Measurements from ENCODE around the gene TMEM107. TPM values are rescaled to one million over a fixed set of nuclear protein-coding genes. Genes with fewer than 3 reads are reported as not detected.

Gene TMEM107
- total and polyA plus RNA-seq, 10 of the 15 experiments (the other 5 are each of a cell fraction or from before 2014, with no cell fraction given), result 7.9 to 38.7 (median 22.9) TPM

DNA sequence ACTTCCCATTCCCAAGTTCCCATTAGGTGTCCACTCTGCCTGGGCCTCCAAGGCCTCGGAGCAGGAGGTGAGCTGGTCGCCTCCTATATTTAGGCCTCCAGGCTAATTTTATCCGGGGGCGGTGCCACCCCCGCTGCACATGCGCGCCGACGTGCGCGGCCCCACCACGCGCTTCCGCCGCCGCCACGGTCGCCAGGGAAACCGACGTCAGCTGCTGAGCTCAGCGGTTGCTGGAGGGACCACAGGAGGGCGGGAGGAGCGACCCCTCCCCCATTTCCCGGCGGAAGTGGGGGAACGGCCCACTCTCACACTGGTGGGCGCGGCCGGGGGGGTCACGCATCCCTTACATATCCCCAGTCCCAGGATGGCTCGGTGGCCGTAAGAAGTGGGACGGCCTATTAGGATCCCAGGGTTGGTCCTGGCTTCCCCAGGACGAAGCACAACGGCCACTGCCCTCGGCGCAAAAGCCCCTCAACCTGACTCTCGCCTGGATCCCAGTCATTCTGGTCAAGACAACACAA is 25.0 kb downstream of the TMEM107 start (continued):
- TF ChIP-seq TCF12 (IDR thresholded peaks at IDR 0.05; ENCODE audit: low read depth, low read length) (peak; percentile 63), IKZF1 (conservative IDR thresholded peaks at IDR 0.05) (peak; percentile 94), LARP7 (IDR thresholded peaks at IDR 0.05) (no peak), ZNF274 (IDR thresholded peaks at IDR 0.05; ENCODE audit: insufficient read depth, insufficient read length) (no peak), ZNF622 (IDR thresholded peaks at IDR 0.05) (no peak), JUNB (IDR thresholded peaks at IDR 0.05) (no peak), RB1 (IDR thresholded peaks at IDR 0.05; ENCODE audit: borderline replicate concordance) (peak; percentile 85), ESRRA (IDR thresholded peaks at IDR 0.05; ENCODE audit: low read length) (no peak), IKZF2 (IDR thresholded peaks at IDR 0.05) (peak; percentile 73 to 76), POU2F2 (IDR thresholded peaks at IDR 0.05; ENCODE audit: borderline replicate concordance, low read depth, low read length) (no peak; the same call in 2 of the 3 replicates), BACH1 (IDR thresholded peaks at IDR 0.05; ENCODE audit: borderline replicate concordance) (no peak; the same call in 1 of the 2 replicates), RBBP5 (conservative IDR thresholded peaks at IDR 0.05) (no peak), NR2F1 (conservative IDR thresholded peaks at IDR 0.05) (peak; percentile 67), KAT2A (conservative IDR thresholded peaks at IDR 0.05; ENCODE audit: control insufficient read depth, low read depth, low read length) (no peak), MEF2B (IDR thresholded peaks at IDR 0.05; ENCODE audit: partially characterized antibody, poor library complexity, severe bottlenecking) (peak; percentile 81), CREB1 (IDR thresholded peaks at IDR 0.05; ENCODE audit: low read depth) (peak; percentile 93), SRF (IDR thresholded peaks at IDR 0.05; ENCODE audit: low read depth in 2 of 2, low read length in 2 of 2) (peak; percentile 27 to 57; a peak in 1 of 4 replicates), CHD4 (IDR thresholded peaks at IDR 0.05) (no peak), RFX5 (IDR thresholded peaks at IDR 0.05; ENCODE audit: low read depth, low read length) (peak; percentile 95), FOXK2 (IDR thresholded peaks at IDR 0.05) (no peak)
- TF ChIP-seq, protein P1, sequence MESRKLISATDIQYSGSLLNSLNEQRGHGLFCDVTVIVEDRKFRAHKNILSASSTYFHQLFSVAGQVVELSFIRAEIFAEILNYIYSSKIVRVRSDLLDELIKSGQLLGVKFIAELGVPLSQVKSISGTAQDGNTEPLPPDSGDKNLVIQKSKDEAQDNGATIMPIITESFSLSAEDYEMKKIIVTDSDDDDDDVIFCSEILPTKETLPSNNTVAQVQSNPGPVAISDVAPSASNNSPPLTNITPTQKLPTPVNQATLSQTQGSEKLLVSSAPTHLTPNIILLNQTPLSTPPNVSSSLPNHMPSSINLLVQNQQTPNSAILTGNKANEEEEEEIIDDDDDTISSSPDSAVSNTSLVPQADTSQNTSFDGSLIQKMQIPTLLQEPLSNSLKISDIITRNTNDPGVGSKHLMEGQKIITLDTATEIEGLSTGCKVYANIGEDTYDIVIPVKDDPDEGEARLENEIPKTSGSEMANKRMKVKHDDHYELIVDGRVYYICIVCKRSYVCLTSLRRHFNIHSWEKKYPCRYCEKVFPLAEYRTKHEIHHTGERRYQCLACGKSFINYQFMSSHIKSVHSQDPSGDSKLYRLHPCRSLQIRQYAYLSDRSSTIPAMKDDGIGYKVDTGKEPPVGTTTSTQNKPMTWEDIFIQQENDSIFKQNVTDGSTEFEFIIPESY (IDR thresholded peaks at IDR 0.05), result no peak
- TF ChIP-seq, protein P2, sequence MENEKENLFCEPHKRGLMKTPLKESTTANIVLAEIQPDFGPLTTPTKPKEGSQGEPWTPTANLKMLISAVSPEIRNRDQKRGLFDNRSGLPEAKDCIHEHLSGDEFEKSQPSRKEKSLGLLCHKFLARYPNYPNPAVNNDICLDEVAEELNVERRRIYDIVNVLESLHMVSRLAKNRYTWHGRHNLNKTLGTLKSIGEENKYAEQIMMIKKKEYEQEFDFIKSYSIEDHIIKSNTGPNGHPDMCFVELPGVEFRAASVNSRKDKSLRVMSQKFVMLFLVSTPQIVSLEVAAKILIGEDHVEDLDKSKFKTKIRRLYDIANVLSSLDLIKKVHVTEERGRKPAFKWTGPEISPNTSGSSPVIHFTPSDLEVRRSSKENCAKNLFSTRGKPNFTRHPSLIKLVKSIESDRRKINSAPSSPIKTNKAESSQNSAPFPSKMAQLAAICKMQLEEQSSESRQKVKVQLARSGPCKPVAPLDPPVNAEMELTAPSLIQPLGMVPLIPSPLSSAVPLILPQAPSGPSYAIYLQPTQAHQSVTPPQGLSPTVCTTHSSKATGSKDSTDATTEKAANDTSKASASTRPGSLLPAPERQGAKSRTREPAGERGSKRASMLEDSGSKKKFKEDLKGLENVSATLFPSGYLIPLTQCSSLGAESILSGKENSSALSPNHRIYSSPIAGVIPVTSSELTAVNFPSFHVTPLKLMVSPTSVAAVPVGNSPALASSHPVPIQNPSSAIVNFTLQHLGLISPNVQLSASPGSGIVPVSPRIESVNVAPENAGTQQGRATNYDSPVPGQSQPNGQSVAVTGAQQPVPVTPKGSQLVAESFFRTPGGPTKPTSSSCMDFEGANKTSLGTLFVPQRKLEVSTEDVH (IDR thresholded peaks at IDR 0.05; ENCODE audit: low read depth, partially characterized antibody), result no peak
- TF ChIP-seq, protein P3, sequence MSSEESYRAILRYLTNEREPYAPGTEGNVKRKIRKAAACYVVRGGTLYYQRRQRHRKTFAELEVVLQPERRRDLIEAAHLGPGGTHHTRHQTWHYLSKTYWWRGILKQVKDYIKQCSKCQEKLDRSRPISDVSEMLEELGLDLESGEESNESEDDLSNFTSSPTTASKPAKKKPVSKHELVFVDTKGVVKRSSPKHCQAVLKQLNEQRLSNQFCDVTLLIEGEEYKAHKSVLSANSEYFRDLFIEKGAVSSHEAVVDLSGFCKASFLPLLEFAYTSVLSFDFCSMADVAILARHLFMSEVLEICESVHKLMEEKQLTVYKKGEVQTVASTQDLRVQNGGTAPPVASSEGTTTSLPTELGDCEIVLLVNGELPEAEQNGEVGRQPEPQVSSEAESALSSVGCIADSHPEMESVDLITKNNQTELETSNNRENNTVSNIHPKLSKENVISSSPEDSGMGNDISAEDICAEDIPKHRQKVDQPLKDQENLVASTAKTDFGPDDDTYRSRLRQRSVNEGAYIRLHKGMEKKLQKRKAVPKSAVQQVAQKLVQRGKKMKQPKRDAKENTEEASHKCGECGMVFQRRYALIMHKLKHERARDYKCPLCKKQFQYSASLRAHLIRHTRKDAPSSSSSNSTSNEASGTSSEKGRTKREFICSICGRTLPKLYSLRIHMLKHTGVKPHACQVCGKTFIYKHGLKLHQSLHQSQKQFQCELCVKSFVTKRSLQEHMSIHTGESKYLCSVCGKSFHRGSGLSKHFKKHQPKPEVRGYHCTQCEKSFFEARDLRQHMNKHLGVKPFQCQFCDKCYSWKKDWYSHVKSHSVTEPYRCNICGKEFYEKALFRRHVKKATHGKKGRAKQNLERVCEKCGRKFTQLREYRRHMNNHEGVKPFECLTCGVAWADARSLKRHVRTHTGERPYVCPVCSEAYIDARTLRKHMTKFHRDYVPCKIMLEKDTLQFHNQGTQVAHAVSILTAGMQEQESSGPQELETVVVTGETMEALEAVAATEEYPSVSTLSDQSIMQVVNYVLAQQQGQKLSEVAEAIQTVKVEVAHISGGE (CRISPR knock-in tag; IDR thresholded peaks at IDR 0.05), result no peak
- TF ChIP-seq, protein P4, sequence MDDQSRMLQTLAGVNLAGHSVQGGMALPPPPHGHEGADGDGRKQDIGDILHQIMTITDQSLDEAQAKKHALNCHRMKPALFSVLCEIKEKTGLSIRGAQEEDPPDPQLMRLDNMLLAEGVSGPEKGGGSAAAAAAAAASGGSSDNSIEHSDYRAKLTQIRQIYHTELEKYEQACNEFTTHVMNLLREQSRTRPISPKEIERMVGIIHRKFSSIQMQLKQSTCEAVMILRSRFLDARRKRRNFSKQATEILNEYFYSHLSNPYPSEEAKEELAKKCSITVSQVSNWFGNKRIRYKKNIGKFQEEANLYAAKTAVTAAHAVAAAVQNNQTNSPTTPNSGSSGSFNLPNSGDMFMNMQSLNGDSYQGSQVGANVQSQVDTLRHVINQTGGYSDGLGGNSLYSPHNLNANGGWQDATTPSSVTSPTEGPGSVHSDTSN (IDR thresholded peaks at IDR 0.05; ENCODE audit: insufficient replicate concordance, low read depth, low read length), result peak; percentile 26
